Activated naive CD4-positive, alpha-beta T cell treated with anti-CD3 and anti-CD28 coated beads, Interleukin-2, amount 50 U/mL, for 16 hours (primary cell): ENCODE measurements around the gene CCDC59.

ENCODE experiments used
- DNase-seq: peaks from one replicate; pipeline ENCODE4 v3.0.0-alpha.2; 2020

The CCDC59 gene

DNA sequence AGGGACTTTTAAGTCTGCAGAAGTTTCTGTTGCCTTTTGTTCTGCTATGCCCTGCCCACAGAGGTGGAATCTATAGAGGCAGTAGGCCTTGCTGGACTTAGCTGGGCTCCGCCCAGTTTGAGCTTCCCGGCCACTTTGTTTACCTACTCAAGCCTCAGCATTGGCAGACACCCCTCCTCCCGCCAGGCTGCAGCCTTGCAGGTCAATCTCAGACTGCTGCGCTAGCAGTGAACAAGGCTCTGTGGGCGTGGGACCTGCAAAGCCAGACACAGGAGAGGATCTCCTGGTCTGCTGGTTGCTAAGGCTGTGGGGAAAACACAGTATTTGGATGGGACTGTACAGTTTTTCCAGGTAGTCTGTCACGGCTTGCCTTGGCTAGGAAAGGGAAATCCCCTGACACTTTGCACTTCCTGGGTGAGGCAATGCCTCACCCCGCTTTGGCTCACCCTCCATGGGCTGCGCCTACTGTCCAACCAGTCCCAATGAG lies 43.7 kb downstream of the CCDC59 start:
- no peak for DNase-seq
